Activated CD8-positive, alpha-beta memory T cell treated with anti-CD3 and anti-CD28 coated beads for 48 hours (primary cell): Measurements from ENCODE around the gene CALCA.

Source experiments
- DNase-seq, 3 experiments: peaks; one replicate each; pipeline ENCODE4 v3.0.0-alpha.2; 2020; ENCODE audit warnings: low read depth in 2 of 3, low spot score in 2 of 3

CALCA gene

GRCh38 chr11:14949437-14950147, 22.6 kb downstream of the CALCA start:
- DNase-seq, result no peak

GRCh38 chr11:14942745-14943144, 29.4 kb downstream of the CALCA start:
- no peak for DNase-seq

GRCh38 chr11:14938936-14939335, 33.2 kb downstream of the CALCA start:
- no peak for DNase-seq

- no peak for DNase-seq
These were observed 37.4 kb downstream of the CALCA start for GRCh38 chr11:14934641-14935351.

- no peak for DNase-seq
These were observed 39.7 kb downstream of the CALCA start for GRCh38 chr11:14932447-14932846.

GRCh38 chr11:14930369-14930768, 41.8 kb downstream of the CALCA start:
- no peak for DNase-seq

- no peak for DNase-seq
These were observed 45.0 kb downstream of the CALCA start for GRCh38 chr11:14927146-14927545.

GRCh38 chr11:14924318-14924717, 47.8 kb downstream of the CALCA start:
- no peak for DNase-seq
